Spleen (tissue), 11 donors: ENCODE measurements around the gene ICE2. TPM values are rescaled to one million over a fixed set of nuclear protein-coding genes. Genes with fewer than 3 reads are reported as not detected.
A peak's percentile ranks its signal among the peaks of the same experiment; 100 is the strongest.

ENCODE experiments used
- DNase-seq: peaks from one replicate; pipeline ENCODE4 v3.0.0-alpha.2; 2020
- H3K27ac ChIP-seq, 8 donors: fragments of 200-600 bp; sonication (generic) in 7 of 8; 1 replicate in 4 of 8; 2 replicates in 4 of 8; pipeline versions ENCODE4 v1.5.0 to v1.8.0; 2016 to 2021; ENCODE audit warnings: inconsistent platforms in 4 of 8, mild to moderate bottlenecking in 4 of 8, moderate library complexity in 1 of 8
- H3K27me3 ChIP-seq, 7 donors: fragments of 200-600 bp; sonication (generic) in 6 of 7; replicated peaks in 1 of 7; 1 replicate in 4 of 7; 2 replicates in 3 of 7; pipeline versions ENCODE4 v1.5.0 to v1.8.0; 2016 to 2021; ENCODE audit warnings: inconsistent platforms in 3 of 7, mild to moderate bottlenecking in 1 of 7
- H3K36me3 ChIP-seq, 6 donors: fragments of 200-600 bp; sonication (generic) in 5 of 6; 1 replicate in 4 of 6; 2 replicates in 2 of 6; pipeline versions ENCODE4 v1.5.0 to v1.8.0; 2016 to 2021; ENCODE audit warnings: inconsistent platforms in 2 of 6
- H3K4me1 ChIP-seq, 6 donors: fragments of 200-600 bp; sonication (generic) in 5 of 6; 1 replicate in 3 of 6; 2 replicates in 3 of 6; pipeline versions ENCODE4 v1.5.0 to v1.8.0; 2016 to 2021; ENCODE audit warnings: inconsistent platforms in 3 of 6
- H3K4me3 ChIP-seq, 8 donors: fragments of 200-600 bp; sonication (generic) in 7 of 8; 1 replicate in 4 of 8; 2 replicates in 4 of 8; pipeline versions ENCODE4 v1.5.0 to v1.8.0; 2016 to 2021; ENCODE audit warnings: inconsistent platforms in 4 of 8, mild to moderate bottlenecking in 4 of 8, moderate library complexity in 2 of 8
- H3K9me3 ChIP-seq, 8 donors: fragments of 200-600 bp; sonication (generic) in 7 of 8; 1 replicate in 4 of 8; 2 replicates in 4 of 8; pipeline versions ENCODE4 v1.5.0 to v1.8.0; 2016 to 2021; ENCODE audit warnings: inconsistent platforms in 4 of 8
- POLR2A ChIP-seq, 3 donors: fragments of 450-650 bp; IDR thresholded peaks; one replicate each; pipeline ENCODE4 v1.5.1; 2017; ENCODE audit warnings: antibody characterized with exemption in 3 of 3, mild to moderate bottlenecking in 1 of 3
- POLR2AphosphoS5 ChIP-seq, 3 donors: sonication (generic); formaldehyde crosslinking; IDR thresholded peaks; one replicate each; pipeline ENCODE4 v1.5.1; 2017; ENCODE audit warnings: antibody characterized with exemption in 3 of 3
- WGBS, 5 donors: extraction: QIAGEN DNeasy Blood & Tissue Kit in 3 of 5; methylation state at CpG; one replicate each; pipeline versions ENCODE4 v1.1.5 to v1.1.7; 2013 to 2018; 5-methylcytosine and 5-hydroxymethylcytosine counted together
- intact Hi-C: fragments of 100-400 bp; cut with DNase I; formaldehyde crosslinking; loops from one replicate; pipeline ENCODE4 v1.15.0; 2023; ENCODE audit warnings: low total_unique reads
- polyA plus RNA-seq, 3 donors: library from polyadenylated mRNA; stranded (reverse); fragments of 200-250 nt; gene quantifications; one replicate each; pipeline ENCODE4 v1.2.1, GENCODE V29; 2013
- small RNA-seq, 4 donors: library from RNA; depleted of rRNA; stranded (forward); fragments of <200 nt; gene quantifications; one replicate each; pipeline ENCODE3, GENCODE V24; 2016
- total RNA-seq, 7 donors: library from RNA; depleted of rRNA in 3 of 7; stranded (reverse); fragments of >200 nt in 3 of 7; fragmentation: NEBNext Ultra II Directional in 4 of 7; extraction: Animal tissue kit (Norgen Biotek cat#: 25700) in 4 of 7; gene quantifications; one replicate each; pipeline versions ENCODE4 v1.1.0 to v1.2.1, GENCODE V29; 2016 to 2021
- TF ChIP-seq, protein P1 (sequence below), 11 experiments: fragments of 200-600 bp in 7 of 11; fragments of 450-650 bp in 4 of 11; sonication (generic) in 4 of 11; IDR thresholded peaks in 8 of 11; conservative IDR thresholded peaks in 3 of 11; 1 replicate in 7 of 11; 2 replicates in 4 of 11; pipeline versions ENCODE4 v1.4.0 to v1.8.0; 2016 to 2021; ENCODE audit warnings: antibody characterized with exemption in 11 of 11, inconsistent platforms in 4 of 11, mild to moderate bottlenecking in 1 of 11
- donor health status: healthy with polysubstance abuse.
- donor health status: DM: no; HTN: no; CAD: no; lungs with moderate emphysema.
- donor health status: DM: no; HTN: no; CAD: no.
- donor health status: Bipolar disorder and iron deficiency.
- donor health status: healthy.
- donor health status: DM: no; HTN: no; CAD: no.
- donor health status: DM: yes; HTN: yes; CAD: no.

The ICE2 gene
- total and polyA plus RNA-seq, 10 donors, result 15.8 to 66.4 (median 46.9) TPM

DNA sequence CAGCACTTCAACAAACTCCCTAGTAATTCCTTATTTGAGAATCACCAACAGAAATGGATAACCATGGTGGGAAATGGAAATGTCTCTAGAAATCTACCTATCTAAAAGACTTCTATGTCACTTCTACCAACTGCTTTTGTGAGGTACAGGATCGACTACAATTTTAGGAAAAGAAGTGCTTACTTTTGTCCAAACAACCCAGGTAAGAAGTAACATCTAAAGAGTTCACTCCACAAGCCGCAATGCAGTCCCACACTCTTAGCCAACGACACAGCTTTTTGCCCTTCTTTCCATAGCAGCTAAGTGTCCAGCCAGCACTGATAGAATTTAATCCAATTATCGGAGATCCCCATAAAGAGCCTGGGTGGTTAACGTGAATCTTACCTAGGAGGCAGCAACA, 109.2 kb downstream of the ICE2 start:
- TF ChIP-seq POLR2A (IDR thresholded peaks at IDR 0.05) (no peak), POLR2AphosphoS5 (IDR thresholded peaks at IDR 0.05) (no peak)
- TF ChIP-seq, protein P1, sequence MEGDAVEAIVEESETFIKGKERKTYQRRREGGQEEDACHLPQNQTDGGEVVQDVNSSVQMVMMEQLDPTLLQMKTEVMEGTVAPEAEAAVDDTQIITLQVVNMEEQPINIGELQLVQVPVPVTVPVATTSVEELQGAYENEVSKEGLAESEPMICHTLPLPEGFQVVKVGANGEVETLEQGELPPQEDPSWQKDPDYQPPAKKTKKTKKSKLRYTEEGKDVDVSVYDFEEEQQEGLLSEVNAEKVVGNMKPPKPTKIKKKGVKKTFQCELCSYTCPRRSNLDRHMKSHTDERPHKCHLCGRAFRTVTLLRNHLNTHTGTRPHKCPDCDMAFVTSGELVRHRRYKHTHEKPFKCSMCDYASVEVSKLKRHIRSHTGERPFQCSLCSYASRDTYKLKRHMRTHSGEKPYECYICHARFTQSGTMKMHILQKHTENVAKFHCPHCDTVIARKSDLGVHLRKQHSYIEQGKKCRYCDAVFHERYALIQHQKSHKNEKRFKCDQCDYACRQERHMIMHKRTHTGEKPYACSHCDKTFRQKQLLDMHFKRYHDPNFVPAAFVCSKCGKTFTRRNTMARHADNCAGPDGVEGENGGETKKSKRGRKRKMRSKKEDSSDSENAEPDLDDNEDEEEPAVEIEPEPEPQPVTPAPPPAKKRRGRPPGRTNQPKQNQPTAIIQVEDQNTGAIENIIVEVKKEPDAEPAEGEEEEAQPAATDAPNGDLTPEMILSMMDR (IDR thresholded peaks at IDR 0.05 in 8 of 11, conservative IDR thresholded peaks at IDR 0.05 in 3 of 11), result no peak
- H3K4me1 ChIP-seq, result peaks cover 1 to 60% (median 23%) of the 10 kb centered on the region in 6 donors
- intact Hi-C loops, result no loop called here

More for the DNA sequence above, 109.2 kb downstream of the ICE2 start:
- H3K9me3 ChIP-seq, result no peaks in the 10 kb centered on the region
- DNase-seq, result no peak
- peak overlapping the region; percentile 13 to 86 (median 62) for H3K27ac ChIP-seq
- H3K27me3 ChIP-seq, result no peaks in the 10 kb centered on the region
- peak overlapping the region in 2 of 8 donors; percentile 11 to 44 for H3K4me3 ChIP-seq
- WGBS, 5 donors, result 74 to 90% (median 82%) methylated on average over 5 of the region's 5 CpGs
- peaks cover 0 to 53% (median 2%) of the 10 kb centered on the region in 6 donors for H3K36me3 ChIP-seq

Small RNAs within 50 kb of the gene (small RNA-seq; reads per million reads assigned to genes)
- gene AC087385.3, result 0 reads per million in 4 donors

Other genes with a start within 250 kb of the ICE2 start
- gene ANXA2, start 81.2 kb downstream of the ICE2 start, total RNA-seq, result 100 to 1,000 TPM; 191 to 397 (median 338) TPM
- gene ANXA2, start 81.2 kb downstream of the ICE2 start, polyA plus RNA-seq, result 100 to 1,000 TPM; 163 to 437 (median 230) TPM